ENCODE data around the gene TTC23L. TPM values are rescaled to one million over a fixed set of nuclear protein-coding genes. Genes with fewer than 3 reads are reported as not detected.

The TTC23L gene
- total RNA-seq, 5 donors from 2014 or later (not counting 1 experiment from before 2014, with no cell fraction given): 0.23 to 1.8 (median 0.64) TPM; not detected in 2

DNA sequence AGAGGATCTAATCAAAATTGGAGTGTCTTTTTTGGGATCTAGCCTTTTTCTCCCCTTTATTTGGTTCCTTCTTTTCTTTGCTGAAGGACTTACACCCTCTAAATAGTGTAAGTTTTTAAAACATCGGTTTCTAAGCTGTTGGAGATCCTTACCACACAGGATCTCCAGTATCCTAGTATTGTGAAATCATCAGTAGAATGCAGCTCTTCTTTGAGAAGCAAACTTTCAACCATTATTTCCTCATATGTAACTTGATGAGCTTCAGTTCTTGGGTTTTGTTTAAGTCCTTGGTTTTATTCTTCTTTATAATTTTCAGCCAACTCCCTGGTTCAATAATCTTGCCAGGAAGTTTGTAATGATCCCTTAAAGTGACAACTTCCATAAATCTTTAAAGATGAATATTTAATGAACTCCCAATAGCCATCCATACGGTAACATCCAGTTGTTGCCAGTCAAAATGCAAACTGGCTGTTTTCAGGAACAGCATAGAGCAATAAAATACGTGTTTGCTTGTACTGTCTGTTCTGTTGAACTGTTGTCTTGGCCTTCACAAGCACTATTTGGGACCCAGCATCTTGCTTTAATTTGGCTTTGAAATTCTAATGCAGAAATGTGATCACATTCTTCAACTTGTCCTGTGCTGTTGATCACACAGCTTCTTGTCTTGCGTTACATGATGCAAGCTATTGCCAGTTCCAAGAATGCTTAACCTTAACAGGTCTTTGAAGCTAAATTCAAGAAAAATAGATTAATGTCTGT, 34.8 kb upstream of the TTC23L start:
- POLR2A ChIA-PET: no interaction called here
- Histone ChIP-seq H3K4me3 (ENCODE audit: control insufficient read depth in 1 of 2, extremely low read depth in 1 of 2, low read length in 1 of 2) (no peak overlapping the region), H3K4me1 (ENCODE audit: control insufficient read depth in 1 of 2, extremely low read depth in 1 of 2, insufficient read depth in 2 of 2, low read length in 2 of 2) (no peaks in the 10 kb centered on the region), H3K27ac (ENCODE audit: low read length) (no peak overlapping the region), H3K9me3 (no peaks in the 10 kb centered on the region), H3K36me3 (ENCODE audit: control insufficient read depth in 2 of 2, extremely low read depth in 1 of 2, insufficient read depth in 1 of 2, low read length in 1 of 2) (no peaks in the 10 kb centered on the region), H3K27me3 (replicated peaks in 1 of 2; ENCODE audit: control insufficient read depth in 2 of 2, extremely low read depth in 1 of 2, insufficient read depth in 2 of 2, low read length in 1 of 2) (no peaks in the 10 kb centered on the region)
- Mint-ChIP-seq H3K27ac (no peak overlapping the region), H3K9me3 (no peaks in the 10 kb centered on the region), H3K4me1 (no peaks in the 10 kb centered on the region), H3K27me3 (no peaks in the 10 kb centered on the region), H3K36me3 (no peaks in the 10 kb centered on the region), H3K4me3 (no peak overlapping the region)
- WGBS (ENCODE audit: insufficient coverage): 50% methylated on average over 1 of the region's 4 CpGs
- ATAC-seq (replicated peaks in 1 of 4): no peak
- CTCF ChIA-PET: no interaction called here
- DNase-seq: no peak

DNA sequence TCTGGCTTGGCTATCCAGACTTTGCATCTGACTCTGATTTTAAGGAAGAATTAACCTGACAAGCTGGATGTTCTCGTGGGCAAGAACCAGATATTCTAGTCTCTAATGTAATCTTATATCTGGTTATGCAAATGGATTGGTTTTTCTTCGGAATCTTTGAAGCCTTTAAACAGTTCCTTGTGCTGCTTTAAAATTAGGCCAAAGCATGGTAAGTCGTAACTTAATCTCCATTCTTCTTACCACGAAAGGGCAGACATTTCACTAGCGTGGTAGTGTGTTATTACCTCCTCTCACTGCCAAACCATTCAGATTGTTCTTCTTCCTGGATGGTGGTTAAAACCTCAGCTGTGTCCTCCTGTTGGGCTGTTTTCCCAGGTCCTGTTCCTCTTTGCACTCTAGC, 34.1 kb upstream of the TTC23L start:
- H3K36me3 ChIP-seq (ENCODE audit: control insufficient read depth in 2 of 2, extremely low read depth in 1 of 2, insufficient read depth in 1 of 2, low read length in 1 of 2): no peaks in the 10 kb centered on the region
- ChIA-PET POLR2A (no interaction called here), CTCF (no interaction called here)
- no peaks in the 10 kb centered on the region for H3K9me3 ChIP-seq
- H3K36me3 Mint-ChIP-seq: no peaks in the 10 kb centered on the region
- no peak overlapping the region for H3K4me3 ChIP-seq (ENCODE audit: control insufficient read depth in 1 of 2, extremely low read depth in 1 of 2, low read length in 1 of 2)
- no peak for ATAC-seq (replicated peaks in 1 of 4)
- no peaks in the 10 kb centered on the region for H3K9me3 Mint-ChIP-seq
- no peaks in the 10 kb centered on the region for H3K27me3 ChIP-seq (replicated peaks in 1 of 2; ENCODE audit: control insufficient read depth in 2 of 2, extremely low read depth in 1 of 2, insufficient read depth in 2 of 2, low read length in 1 of 2)
- H3K4me1 Mint-ChIP-seq: no peaks in the 10 kb centered on the region
- 48% methylated on average over 3 of the region's 5 CpGs for WGBS (ENCODE audit: insufficient coverage)
- H3K4me3 Mint-ChIP-seq: no peak overlapping the region
- H3K27ac ChIP-seq (ENCODE audit: low read length): no peak overlapping the region
- DNase-seq: no peak
- H3K4me1 ChIP-seq (ENCODE audit: control insufficient read depth in 1 of 2, extremely low read depth in 1 of 2, insufficient read depth in 2 of 2, low read length in 2 of 2): no peaks in the 10 kb centered on the region
- no peak overlapping the region for H3K27ac Mint-ChIP-seq
- no peaks in the 10 kb centered on the region for H3K27me3 Mint-ChIP-seq

DNA sequence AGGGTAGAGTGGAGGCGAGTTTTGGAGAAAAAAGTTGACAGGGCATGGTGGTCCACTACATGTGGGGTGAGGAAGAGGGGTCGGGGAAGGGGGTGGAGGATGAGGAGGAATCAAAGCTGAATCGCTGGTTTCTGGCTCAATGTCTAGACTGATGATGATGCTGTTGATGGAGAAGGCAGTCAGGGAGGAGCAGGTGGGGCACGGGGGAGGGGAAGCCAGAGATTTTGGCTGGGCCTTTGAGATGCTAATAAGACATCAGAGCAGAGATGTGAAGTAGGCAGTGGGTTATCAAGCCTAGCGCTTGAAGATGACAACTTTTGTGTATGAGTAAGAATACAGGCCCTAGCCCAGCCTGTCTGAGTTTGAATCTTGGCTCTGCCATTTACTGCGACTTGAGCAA, 32.4 kb upstream of the TTC23L start:
- no peaks in the 10 kb centered on the region for H3K36me3 ChIP-seq (ENCODE audit: control insufficient read depth in 2 of 2, extremely low read depth in 1 of 2, insufficient read depth in 1 of 2, low read length in 1 of 2)
- H3K27me3 Mint-ChIP-seq: peaks cover 2 to 3% of the 10 kb centered on the region in 2 donors
- no peak for ATAC-seq (replicated peaks in 1 of 4)
- ChIA-PET CTCF (no interaction called here), POLR2A (no interaction called here)
- H3K4me3 Mint-ChIP-seq: no peak overlapping the region
- no peaks in the 10 kb centered on the region for H3K4me1 ChIP-seq (ENCODE audit: control insufficient read depth in 1 of 2, extremely low read depth in 1 of 2, insufficient read depth in 2 of 2, low read length in 2 of 2)
- WGBS (ENCODE audit: insufficient coverage): 79% methylated on average over 5 of the region's 6 CpGs
- no peaks in the 10 kb centered on the region for H3K27me3 ChIP-seq (replicated peaks in 1 of 2; ENCODE audit: control insufficient read depth in 2 of 2, extremely low read depth in 1 of 2, insufficient read depth in 2 of 2, low read length in 1 of 2)
- no peaks in the 10 kb centered on the region for H3K9me3 Mint-ChIP-seq
- H3K4me1 Mint-ChIP-seq: no peaks in the 10 kb centered on the region
- no peak for DNase-seq
- no peak overlapping the region for H3K27ac ChIP-seq (ENCODE audit: low read length)
- H3K9me3 ChIP-seq: no peaks in the 10 kb centered on the region
- H3K27ac Mint-ChIP-seq: no peak overlapping the region
- H3K36me3 Mint-ChIP-seq: no peaks in the 10 kb centered on the region
- no peak overlapping the region for H3K4me3 ChIP-seq (ENCODE audit: control insufficient read depth in 1 of 2, extremely low read depth in 1 of 2, low read length in 1 of 2)

DNA sequence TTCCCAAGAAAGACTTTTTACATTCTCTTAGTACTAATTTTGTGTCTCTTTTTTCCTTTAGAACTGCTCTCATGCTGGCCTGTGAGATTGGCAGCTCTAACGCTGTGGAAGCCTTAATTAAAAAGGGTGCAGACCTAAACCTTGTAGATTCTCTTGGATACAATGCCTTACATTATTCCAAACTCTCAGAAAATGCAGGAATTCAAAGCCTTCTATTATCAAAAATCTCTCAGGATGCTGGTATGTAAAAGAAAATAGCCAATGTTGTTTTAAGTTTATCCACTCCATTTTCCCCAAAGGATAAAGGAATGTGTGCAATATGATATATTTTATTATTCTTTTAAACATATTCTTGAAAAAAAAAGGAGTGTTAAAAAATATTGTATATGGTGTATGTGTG, 27.3 kb upstream of the TTC23L start:
- Histone ChIP-seq H3K36me3 (ENCODE audit: control insufficient read depth in 2 of 2, extremely low read depth in 1 of 2, insufficient read depth in 1 of 2, low read length in 1 of 2) (no peaks in the 10 kb centered on the region), H3K27ac (ENCODE audit: low read length) (no peak overlapping the region), H3K9me3 (no peaks in the 10 kb centered on the region), H3K4me3 (ENCODE audit: control insufficient read depth in 1 of 2, extremely low read depth in 1 of 2, low read length in 1 of 2) (no peak overlapping the region), H3K27me3 (replicated peaks in 1 of 2; ENCODE audit: control insufficient read depth in 2 of 2, extremely low read depth in 1 of 2, insufficient read depth in 2 of 2, low read length in 1 of 2) (no peaks in the 10 kb centered on the region), H3K4me1 (ENCODE audit: control insufficient read depth in 1 of 2, extremely low read depth in 1 of 2, insufficient read depth in 2 of 2, low read length in 2 of 2) (no peaks in the 10 kb centered on the region)
- no peak overlapping the region for H3K27ac Mint-ChIP-seq
- H3K9me3 Mint-ChIP-seq: no peaks in the 10 kb centered on the region
- WGBS (ENCODE audit: insufficient coverage): no CpG with 5 or more reads among the region's 1 CpG
- DNase-seq (no peak), ATAC-seq (replicated peaks in 1 of 4) (no peak)
- H3K36me3 Mint-ChIP-seq: no peaks in the 10 kb centered on the region
- ChIA-PET POLR2A (no interaction called here), CTCF (no interaction called here)
- H3K4me1 Mint-ChIP-seq: no peaks in the 10 kb centered on the region
- no peak overlapping the region for H3K4me3 Mint-ChIP-seq
- H3K27me3 Mint-ChIP-seq: peaks cover 3 to 4% of the 10 kb centered on the region in 2 donors

- CTCF ChIA-PET: no interaction called here
These were observed 25.5 kb upstream of the TTC23L start for GRCh38 chr5:34813509-34813908.

GRCh38 chr5:34817558-34818351, 21.2 kb upstream of the TTC23L start:
- no peak overlapping the region for H3K4me3 ChIP-seq (ENCODE audit: control insufficient read depth in 1 of 2, extremely low read depth in 1 of 2, low read length in 1 of 2)
- H3K36me3 ChIP-seq (ENCODE audit: control insufficient read depth in 2 of 2, extremely low read depth in 1 of 2, insufficient read depth in 1 of 2, low read length in 1 of 2): no peaks in the 10 kb centered on the region
- H3K4me1 ChIP-seq (ENCODE audit: control insufficient read depth in 1 of 2, extremely low read depth in 1 of 2, insufficient read depth in 2 of 2, low read length in 2 of 2): no peaks in the 10 kb centered on the region
- no peaks in the 10 kb centered on the region for H3K4me1 Mint-ChIP-seq
- ChIA-PET POLR2A (interaction anchor here in 1 of 2 donors (0.5 to 0.7 kb wide), 2 partner anchors 54 to 1251 kb away, joined by 3 read pairs; no protein-coding TSS in a partner anchor), CTCF (interaction anchor here in 1 of 2 donors (0.7 kb wide), 1 partner anchor 295 kb away, joined by 5 read pairs; no protein-coding TSS in a partner anchor)
- DNase-seq: no peak
- no peak for ATAC-seq (replicated peaks in 1 of 4)
- no peaks in the 10 kb centered on the region for H3K36me3 Mint-ChIP-seq
- no peak overlapping the region for H3K4me3 Mint-ChIP-seq
- no CpG with 5 or more reads among the region's 3 CpGs for WGBS (ENCODE audit: insufficient coverage)
- H3K9me3 ChIP-seq: no peaks in the 10 kb centered on the region
- peaks cover under 1 to 3% of the 10 kb centered on the region in 2 donors for H3K27me3 Mint-ChIP-seq
- H3K27ac ChIP-seq (ENCODE audit: low read length): no peak overlapping the region
- no peaks in the 10 kb centered on the region for H3K9me3 Mint-ChIP-seq
- H3K27ac Mint-ChIP-seq: no peak overlapping the region
- no peaks in the 10 kb centered on the region for H3K27me3 ChIP-seq (replicated peaks in 1 of 2; ENCODE audit: control insufficient read depth in 2 of 2, extremely low read depth in 1 of 2, insufficient read depth in 2 of 2, low read length in 1 of 2)

More at GRCh38 chr5:34813509-34813908, 25.5 kb upstream of the TTC23L start:
- H3K27me3 Mint-ChIP-seq: peaks cover 3 to 5% of the 10 kb centered on the region in 2 donors
- no peaks in the 10 kb centered on the region for H3K36me3 Mint-ChIP-seq
- H3K4me3 Mint-ChIP-seq: no peak overlapping the region
- H3K27ac Mint-ChIP-seq: no peak overlapping the region
- no CpG with 5 or more reads among the region's 3 CpGs for WGBS (ENCODE audit: insufficient coverage)
- no peak overlapping the region for H3K4me3 ChIP-seq (ENCODE audit: control insufficient read depth in 1 of 2, extremely low read depth in 1 of 2, low read length in 1 of 2)
- no peaks in the 10 kb centered on the region for H3K36me3 ChIP-seq (ENCODE audit: control insufficient read depth in 2 of 2, extremely low read depth in 1 of 2, insufficient read depth in 1 of 2, low read length in 1 of 2)
- ATAC-seq (replicated peaks in 1 of 4): no peak
- H3K4me1 ChIP-seq (ENCODE audit: control insufficient read depth in 1 of 2, extremely low read depth in 1 of 2, insufficient read depth in 2 of 2, low read length in 2 of 2): no peaks in the 10 kb centered on the region
- no peak for DNase-seq
- no peaks in the 10 kb centered on the region for H3K27me3 ChIP-seq (replicated peaks in 1 of 2; ENCODE audit: control insufficient read depth in 2 of 2, extremely low read depth in 1 of 2, insufficient read depth in 2 of 2, low read length in 1 of 2)
- no peaks in the 10 kb centered on the region for H3K9me3 ChIP-seq
- H3K4me1 Mint-ChIP-seq: no peaks in the 10 kb centered on the region
- POLR2A ChIA-PET: no interaction called here
- no peak overlapping the region for H3K27ac ChIP-seq (ENCODE audit: low read length)
- no peaks in the 10 kb centered on the region for H3K9me3 Mint-ChIP-seq
